ENCODE results near the gene E2F1.
A peak's percentile ranks its signal among the peaks of the same experiment; 100 is the strongest.
"Not testable (repeated sequence)": the region's sequence is repeated elsewhere in the genome, so short reads cannot be mapped to it uniquely, and the experiment has no call there.

E2F1 gene

GRCh38 chr20:33646191-33646590, 40.0 kb downstream of the E2F1 start:
- no peak for DNase-seq

- no peak for DNase-seq
Measured at GRCh38 chr20:33645396-33645795, 40.8 kb downstream of the E2F1 start.

GRCh38 chr20:33645072-33645358, 41.2 kb downstream of the E2F1 start:
- no peak for DNase-seq

- no peak for DNase-seq
Measured at GRCh38 chr20:33644313-33645071, 41.7 kb downstream of the E2F1 start.

- no peak for DNase-seq
Measured at GRCh38 chr20:33640287-33640686, 45.9 kb downstream of the E2F1 start.

GRCh38 chr20:33636776-33637175, 49.4 kb downstream of the E2F1 start:
- DNase-seq, result no peak

GRCh38 chr20:33635341-33635740, 50.8 kb downstream of the E2F1 start:
- DNase-seq, result no peak

- DNase-seq, result not testable (repeated sequence)
Measured at GRCh38 chr20:33631910-33632309, 54.3 kb downstream of the E2F1 start.

- DNase-seq, result peak in 6 of 58 donors; percentile 2 to 40 (median 14)
Measured at GRCh38 chr20:33630507-33630906, 55.7 kb downstream of the E2F1 start.

GRCh38 chr20:33629979-33630378, 56.2 kb downstream of the E2F1 start:
- DNase-seq, result no peak

GRCh38 chr20:33629533-33629932, 56.7 kb downstream of the E2F1 start:
- DNase-seq, result no peak

GRCh38 chr20:33627577-33628216, 58.5 kb downstream of the E2F1 start:
- no peak for DNase-seq

- no peak for DNase-seq
Measured at GRCh38 chr20:33626190-33626589, 60.0 kb downstream of the E2F1 start.
